HG02884 (cell line): ENCODE results near the gene CHFR.
"Not testable (repeated sequence)": the region's sequence is repeated elsewhere in the genome, so short reads cannot be mapped to it uniquely, and the experiment has no call there.

Experiments
- ATAC-seq: cut with Tn5 transposase; IDR thresholded peaks from one replicate; pipeline ENCODE4 v1.9.1; 2021; ENCODE audit warnings: mild to moderate bottlenecking, moderate library complexity; ENCODE audit not compliant: unreplicated experiment

Gene CHFR

DNA sequence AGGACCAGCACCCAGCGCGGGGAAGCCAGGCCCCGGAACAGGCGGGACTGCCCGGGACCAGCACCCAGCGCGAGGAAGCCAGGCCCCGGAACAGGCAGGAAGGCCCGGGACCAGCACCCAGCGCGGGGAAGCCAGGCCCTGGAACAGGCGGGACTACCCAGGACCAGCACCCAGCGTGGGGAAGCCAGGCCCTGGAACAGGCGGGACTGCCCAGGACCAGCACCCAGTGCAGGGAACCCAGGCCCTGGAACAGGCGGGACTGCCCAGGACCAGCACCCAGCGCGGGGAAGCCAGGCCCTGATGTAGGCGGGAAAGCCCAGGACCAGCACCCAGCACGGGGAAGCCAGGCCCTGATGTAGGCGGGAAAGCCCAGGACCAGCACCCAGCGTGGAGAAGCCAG is 12.8 kb downstream of the CHFR start:
- ATAC-seq = not testable (repeated sequence)

DNA sequence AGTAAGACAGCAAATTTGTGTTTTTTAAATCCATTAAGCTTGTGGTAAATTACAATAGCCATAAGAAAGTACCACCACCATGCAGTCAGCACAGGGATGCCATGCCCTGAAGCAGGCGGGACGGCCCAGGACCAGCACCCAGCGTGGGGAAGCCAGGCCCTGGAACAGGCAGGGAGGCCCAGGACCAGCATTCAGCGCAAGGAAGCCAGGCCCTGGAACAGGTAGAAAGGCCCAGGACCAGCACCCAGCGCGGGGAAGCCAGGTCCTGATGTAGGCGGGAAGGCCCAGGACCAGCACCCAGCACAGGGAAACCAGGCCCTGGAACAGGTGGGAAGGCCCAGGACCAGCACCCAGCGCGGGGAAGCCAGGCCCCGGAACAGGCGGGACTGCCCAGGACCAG is 13.2 kb downstream of the CHFR start:
- ATAC-seq = no peak

DNA sequence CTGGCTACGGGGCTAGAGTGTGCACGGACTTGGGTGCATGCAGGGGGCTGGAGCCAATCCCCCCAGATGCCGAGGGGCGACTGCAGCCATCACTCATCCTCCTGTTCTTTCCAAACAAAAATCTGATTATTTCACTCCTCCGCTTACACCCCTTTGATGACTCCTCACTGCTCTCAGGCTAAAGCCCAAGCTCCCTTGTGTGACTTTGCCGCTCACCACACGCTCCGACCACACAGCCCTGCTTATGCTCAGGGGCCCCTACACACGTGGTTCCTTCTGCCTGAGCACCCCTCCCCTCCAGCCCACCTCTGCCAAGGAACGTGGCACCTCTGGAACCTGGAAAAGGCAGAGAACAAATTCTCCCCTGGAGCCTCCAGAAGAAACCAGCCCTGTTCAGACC is 13.7 kb downstream of the CHFR start:
- no peak for ATAC-seq

DNA sequence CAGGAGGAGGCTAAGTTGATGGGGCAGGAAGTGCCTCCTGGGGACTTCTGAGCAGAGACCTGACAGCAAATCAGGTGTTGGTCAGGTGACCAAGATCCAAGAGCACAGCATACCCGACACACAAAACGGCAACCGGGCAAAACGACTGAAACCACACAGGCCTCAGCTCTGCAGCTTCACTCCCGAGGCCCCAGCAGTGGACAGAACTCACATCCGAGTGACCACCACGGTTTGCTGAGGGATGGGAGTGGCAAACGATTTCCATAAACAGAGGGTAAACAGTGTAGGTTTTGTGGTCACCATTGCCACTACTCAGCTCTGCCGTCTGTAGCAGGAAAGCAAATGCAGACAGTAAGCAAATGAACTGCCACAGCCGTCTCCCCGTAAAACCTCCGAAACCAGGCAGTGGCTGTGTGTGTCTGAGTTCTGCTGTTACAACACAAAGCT is 14.4 kb downstream of the CHFR start:
- no peak for ATAC-seq

DNA sequence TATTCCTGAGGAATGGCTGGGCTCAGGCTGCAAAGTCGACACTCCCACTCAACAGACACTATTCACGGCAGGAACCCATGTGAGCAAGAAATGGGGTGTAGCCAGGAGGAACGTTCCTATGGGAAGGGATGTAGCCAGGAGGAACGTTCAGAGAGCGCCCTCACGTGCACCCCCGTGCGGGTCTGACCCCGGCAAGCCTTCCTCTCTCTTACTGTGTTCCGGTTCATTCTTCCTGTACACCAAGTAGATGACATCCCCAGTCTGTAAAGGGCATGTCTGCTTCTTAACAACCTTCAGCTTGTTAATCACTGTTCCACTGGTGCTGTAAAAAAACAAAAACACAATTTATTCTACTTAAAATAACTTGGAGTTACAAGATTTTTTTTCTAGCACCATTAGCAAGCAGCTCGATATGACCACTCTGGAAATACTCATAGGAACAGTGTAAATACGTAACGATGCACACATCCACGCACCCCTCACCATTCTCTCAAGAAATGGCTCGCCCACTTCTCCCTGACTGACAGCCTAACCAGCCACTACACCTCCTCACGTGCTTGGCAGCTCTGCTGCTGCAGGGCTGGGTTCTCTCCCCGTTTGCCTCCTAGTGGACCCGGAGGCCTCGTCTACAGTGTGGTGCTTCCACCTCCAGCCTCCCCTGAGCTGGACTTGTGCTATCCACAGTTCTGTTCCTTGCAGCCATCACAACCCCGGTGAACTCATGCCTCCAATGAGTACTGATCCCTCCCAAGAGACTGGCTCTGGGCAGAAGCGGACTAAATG is 15.1 kb downstream of the CHFR start:
- no peak for ATAC-seq

DNA sequence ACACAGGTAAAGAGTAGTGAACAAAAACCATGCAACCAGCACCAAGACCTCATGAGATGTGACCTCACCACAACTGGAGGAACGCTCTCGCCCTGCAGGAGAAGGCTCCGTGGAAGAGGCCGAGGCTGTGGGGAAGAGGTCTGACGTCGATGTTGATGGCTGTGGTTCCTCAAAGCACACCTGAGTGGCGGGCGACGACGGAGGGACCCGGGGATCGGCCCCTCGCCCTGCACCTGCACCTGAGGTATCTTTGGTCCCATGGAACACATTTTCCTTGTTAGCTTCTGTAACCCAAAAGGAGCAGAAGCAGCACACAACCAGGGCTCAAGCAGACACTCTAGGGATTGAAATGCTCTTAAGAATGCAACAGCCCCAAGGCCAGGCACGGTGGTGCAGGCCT is 17.9 kb downstream of the CHFR start:
- ATAC-seq = no peak

DNA sequence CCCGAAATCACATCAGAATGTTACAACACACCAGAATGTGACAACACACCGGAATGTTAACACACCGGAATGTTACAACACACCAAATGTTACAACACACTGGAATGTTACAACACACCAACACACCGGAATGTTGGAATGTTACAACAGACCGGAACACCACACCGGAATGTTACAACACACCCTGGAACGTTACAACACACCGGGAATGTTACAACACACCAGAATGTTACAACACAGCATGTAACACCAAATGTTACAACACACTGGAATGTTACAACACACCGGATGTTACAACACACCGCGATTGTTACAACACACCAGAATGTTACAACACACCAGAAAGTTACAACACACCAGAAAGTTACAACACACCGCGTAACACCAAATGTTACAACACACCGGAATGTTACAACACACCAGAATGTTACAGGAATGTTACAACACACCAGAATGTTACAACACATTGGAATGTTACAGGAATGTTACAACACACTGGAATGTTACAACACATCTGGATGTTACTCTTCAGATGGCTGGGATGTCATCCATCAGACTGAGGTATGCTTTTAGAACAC is 21.1 kb downstream of the CHFR start:
- ATAC-seq = no peak

DNA sequence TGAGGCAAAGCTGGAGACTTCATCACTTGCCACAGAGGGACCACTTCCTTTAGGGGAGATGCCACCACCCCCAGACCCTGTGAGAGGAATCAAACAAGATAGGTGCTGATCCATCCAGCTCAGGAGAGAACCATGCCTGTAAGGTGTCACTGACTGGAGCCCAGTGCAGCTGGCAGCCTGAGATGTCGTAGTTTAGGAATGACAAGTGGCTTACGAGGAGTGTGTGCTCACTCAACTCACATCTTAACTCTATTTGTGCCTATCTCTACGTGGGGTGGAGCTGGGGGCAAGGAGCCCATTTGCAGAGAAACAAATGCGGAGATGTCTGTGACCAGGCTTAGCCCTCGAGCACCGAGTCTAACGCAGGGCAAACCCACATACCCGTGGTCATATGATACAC is 25.8 kb downstream of the CHFR start:
- ATAC-seq = no peak

DNA sequence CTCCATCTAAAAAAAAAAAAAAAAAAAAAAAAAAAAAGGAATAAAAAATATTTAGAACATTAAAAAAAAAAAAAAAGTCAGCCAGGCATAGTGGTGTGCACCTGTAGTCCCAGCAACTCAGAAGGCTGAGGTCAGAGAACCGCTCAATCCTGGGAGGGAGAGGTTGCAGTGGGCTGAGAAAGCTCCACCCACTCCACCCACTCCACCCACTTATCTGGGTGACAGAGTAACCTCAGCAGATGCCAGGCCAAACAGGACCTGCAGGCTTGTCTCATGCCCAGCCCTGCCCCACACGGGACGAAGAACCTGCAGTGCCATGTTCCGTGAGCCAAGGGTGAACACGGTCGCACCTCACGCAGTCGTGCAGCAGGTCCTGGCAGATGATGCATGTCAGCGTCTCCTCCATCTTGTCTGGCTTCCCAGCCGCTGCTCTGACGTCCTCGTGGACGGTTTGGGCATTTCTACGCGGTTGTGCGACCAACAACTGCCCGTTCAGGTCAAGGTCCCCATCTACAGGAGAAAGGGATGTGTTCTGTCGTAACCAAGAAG is 28.6 kb downstream of the CHFR start:
- ATAC-seq = no peak

DNA sequence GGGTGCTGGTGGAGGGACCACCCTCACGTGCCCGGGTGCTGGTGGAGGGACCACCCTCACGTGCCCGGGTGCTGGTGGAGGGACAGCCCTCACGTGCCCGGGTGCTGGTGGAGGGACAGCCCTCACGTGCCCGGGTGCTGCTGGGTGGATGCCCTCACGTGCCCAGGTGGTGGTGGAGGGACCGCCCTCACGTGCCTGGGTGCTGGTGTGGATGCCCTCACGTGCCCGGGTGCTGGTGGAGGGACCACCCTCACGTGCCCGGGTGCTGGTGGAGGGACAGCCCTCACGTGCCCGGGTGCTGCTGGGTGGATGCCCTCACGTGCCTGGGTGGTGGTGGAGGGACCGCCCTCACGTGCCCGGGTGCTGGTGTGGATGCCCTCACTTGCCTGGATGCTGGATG is 30.4 kb downstream of the CHFR start:
- not testable (repeated sequence) for ATAC-seq

DNA sequence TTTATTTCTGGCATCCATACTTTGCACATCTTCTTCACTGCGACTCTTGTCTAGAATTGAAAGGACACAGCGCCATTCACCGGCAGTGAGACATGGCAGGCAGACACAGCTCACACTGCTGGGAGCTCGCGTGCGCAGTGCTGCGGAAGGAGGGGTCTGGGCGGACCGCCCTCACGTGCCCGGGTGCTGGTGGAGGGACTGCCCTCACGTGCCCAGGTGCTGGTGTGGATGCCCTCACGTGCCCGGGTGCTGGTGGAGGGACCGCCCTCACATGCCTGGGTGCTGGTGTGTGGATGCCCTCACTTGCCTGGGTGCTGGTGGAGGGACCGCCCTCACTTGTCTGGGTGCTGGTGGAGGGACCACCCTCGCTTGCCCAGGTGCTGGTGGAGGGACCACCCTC is 30.8 kb downstream of the CHFR start:
- no peak for ATAC-seq

DNA sequence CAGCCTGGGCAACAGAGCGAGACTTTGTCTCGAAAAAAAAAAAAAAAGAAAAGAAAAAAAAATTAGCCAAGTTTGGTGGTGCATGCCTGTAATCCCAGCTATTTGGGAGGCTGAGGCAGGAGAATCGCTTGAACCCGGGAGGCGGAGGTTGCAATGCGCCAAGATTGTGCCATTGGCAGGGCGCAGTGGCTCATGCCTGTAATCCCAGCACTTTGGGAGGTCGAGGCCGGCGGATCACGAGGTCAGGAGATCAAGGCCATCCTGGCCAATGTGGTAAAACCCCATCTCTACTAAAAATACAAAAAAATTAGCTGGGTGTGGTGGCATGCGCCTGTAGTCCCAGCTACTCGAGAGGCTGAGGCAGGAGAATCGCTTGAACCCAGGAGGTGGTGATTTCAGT is 32.2 kb downstream of the CHFR start:
- ATAC-seq = not testable (repeated sequence)

DNA sequence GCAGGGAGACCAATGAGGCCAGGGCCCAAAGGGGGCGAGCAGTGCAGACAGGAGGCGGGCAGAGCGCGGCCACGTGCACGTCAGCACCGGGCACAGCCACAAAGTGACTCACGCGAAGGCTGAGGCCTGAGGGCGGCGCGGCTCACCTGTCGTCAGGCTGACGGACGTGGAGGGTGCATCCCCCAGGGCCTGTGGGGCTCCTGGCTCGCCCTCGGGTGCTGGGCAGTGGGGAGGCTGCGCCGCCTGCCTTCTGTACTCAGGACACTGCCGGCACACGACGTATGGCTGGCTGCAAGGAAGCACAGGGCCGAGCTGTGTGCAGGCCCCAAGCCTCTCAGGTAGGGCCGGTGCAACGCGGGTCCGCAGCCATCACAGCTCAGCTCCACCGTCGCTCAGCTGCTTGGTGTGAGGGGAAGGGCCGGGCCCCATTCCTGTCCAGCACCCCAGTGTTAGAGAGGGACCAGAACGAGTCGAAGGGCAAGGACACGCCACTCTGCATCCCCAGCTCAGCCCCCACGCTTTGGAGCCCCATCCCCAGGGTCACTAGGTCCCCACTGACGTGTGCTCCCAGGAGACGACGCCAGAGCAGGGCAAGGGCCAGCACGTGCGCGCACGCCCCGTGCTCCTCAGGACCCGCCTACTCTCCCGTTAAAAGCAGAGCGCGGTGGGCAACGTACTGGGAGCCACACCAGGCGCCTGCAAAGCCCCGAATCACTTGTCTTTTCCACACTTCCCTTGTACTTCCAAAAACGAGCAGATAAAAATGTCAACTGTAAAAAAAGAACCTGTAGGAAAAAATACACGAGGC is 33.9 kb downstream of the CHFR start:
- ATAC-seq = no peak

DNA sequence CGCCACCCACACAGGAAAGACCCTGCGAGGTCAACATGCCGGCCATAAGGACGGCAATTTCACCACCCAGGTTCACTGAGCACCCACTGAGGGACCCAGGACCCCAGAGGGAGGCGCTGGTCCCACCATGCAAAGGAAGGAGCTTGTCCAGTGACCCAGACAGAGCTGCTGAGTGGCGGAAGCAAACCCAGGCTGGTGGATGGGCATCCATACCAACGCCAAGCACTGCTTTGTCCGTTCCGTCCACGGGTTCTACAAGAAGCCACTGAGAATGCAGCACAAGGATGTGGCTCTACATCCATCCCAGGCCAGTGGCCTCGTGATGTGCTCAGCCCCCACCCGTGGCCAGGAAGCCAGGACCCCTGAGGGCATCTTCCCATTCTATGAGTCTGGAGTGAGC is 34.9 kb downstream of the CHFR start:
- no peak for ATAC-seq

DNA sequence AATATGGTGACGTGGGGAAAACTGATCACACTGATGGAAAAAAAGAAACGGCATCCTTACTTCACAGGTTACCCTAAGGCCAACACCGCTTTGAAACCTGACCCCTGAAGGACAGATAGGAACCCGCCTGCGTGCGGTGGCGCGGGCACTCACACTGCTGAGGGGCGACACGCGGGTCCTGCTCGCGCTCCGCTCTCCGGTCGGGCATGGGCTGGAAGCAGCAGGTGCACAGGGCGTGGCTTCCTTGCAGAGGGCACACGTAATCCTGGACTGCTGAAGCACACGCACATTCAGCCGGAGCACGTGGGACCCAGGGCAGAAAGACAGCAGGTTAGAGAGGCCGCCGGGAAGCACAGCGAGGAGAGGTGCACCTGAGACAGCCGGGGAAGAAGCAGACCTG is 35.9 kb downstream of the CHFR start:
- ATAC-seq = no peak

DNA sequence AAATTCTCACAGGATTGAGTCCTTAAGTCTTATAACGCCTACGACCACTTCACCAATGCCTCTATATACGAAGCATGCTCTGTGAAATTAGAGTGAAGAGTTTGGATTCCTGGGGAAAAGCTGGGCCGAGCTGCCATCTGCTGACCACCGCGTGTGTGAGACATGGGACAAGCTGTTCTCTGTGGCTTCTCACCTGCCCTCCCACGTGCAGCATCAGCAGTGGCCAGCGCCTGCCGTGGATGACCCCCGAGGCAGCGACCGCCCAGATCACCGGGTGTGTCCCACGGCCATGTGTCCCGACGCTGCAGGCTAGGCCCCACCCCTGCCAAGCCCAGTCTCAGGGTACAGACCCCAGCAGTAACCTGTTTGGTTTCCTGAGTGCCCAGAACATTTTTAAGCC is 37.1 kb downstream of the CHFR start:
- ATAC-seq = no peak

DNA sequence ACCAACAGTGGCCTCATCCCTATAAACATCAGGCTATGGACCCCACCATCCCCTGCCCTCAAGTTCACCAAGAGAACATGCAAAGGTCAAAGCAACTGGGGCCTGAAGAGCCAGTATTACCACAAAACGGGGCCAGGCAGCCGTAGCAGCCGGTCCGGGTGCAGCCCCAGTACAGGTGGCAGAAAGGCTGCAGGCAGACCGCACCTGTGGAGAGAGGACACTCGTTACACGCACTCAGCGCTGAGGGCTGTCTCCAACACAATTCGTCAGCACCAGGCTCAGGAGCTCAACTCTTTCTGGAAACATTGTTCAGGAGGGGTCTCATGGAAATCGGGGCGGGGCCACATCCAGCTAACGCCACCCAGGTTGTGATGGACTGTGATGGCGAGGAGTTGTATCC is 38.9 kb downstream of the CHFR start:
- no peak for ATAC-seq

DNA sequence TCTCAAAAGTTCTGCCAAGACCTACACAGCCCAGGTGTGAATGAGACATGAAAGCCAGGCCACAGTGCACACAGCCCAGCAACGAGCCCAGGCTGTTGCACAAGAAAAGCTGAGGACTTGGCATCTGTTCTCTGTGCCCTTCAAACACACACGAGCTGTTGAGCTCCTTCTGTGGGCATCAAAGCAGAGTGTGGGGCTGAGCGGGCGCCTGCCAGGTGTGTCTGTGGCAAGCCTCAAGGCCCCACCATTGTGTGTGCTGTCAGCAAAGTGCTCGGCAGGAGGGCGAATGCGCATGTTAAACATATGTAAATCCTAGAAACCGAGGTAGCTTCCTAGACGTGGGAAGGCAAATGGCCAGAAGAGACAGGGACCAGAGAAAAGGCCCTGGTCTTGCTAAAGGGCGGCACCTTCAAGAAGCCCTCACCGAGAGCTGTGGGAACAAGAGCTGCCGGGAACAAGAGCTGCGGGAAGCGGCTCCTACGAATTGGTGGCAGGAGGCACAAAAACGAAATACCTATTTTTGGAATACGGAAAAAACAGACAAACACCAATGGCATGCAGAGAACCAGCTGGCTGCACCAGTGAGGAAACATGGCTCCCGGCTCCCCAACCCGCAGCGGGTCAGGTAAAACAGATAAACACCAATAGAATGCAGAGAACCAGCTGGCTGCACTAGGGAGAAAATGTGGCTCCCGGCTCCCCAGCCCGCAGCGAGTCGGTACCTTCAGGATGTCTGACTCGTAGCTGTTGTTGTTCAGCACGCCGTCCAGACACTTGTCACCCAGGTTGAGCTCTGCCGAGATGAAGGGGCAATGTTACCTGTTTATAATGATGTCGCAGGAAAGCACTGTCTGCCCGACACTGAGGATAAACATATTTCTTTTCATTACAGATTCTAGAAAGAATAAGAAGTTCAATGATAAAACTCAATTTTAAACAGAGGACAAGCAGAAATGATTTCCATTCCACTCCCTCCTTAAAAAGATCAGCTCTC is 39.7 kb downstream of the CHFR start:
- no peak for ATAC-seq

DNA sequence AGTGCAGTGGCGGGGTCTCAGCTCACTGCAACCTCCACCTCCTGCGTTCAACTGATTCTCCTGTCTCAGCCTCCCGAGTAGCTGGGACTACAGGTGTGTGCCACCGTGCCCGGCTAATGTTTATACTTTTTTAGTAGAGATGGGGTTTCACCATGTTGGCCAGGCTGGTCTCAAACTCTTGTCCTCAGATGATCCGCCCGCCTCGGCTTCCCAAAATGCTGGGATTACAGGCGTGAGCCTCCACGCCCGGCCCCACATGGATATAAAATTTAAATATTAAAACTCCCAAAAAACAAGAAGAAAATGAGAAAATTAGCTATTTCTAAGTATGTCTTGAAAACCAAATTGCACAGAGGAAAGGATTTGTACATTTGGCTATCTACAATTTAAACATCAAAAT is 42.7 kb downstream of the CHFR start:
- ATAC-seq = not testable (repeated sequence)

DNA sequence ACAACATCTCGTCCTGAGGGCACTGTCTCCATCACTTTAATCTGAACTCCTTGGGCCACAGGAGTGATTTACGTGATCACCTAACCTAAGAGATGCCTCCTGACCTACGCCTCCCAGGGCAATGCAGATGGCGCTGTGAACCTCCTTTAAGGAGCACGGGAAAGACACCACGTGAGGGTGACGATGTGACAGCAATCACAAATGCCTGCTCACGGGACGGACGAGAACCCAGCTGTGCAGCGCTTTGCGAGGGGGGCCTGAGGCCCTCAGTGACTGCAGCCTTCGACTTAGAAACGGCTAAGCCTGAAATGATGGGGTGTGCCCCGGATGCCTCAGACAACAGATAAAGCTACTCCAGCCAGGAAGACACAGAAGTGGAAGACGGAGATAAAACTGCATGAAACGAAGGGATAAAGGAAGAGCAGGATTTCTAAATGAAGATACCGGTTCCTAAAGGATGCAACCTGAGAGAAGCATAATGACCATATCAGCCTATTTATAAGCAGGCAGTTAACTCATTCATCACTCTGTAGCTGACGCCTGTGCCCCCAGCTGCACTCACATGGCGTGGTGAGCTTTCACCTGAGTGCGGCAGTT is 44.9 kb downstream of the CHFR start:
- no peak for ATAC-seq
